Astrocyte (in vitro differentiated cells and primary cell): ENCODE data around the gene NLRP10. TPM values are rescaled to one million over a fixed set of nuclear protein-coding genes. Genes with fewer than 3 reads are reported as not detected.

Experiments
- DNase-seq: peaks from one replicate; pipeline ENCODE4 v3.0.0-alpha.2; 2010; ENCODE audit warnings: low read depth
- FAIRE-seq: peaks from 2 replicates; lab custom pipeline; 2011; peaks lifted over from hg19 to GRCh38; lab: Jason Lieb, UNC
- H2AFZ ChIP-seq: 2 replicates; pipeline ENCODE4 v1.6.0; 2012; ENCODE audit warnings: low read depth, low read length, inconsistent platforms
- H3K27ac ChIP-seq: 2 replicates; pipeline ENCODE4 v1.5.1; 2011; ENCODE audit warnings: low read depth, low read length, inconsistent platforms
- H3K27me3 ChIP-seq: 2 replicates; pipeline ENCODE4 v1.6.0; 2011; ENCODE audit warnings: low read length, inconsistent platforms; ENCODE audit not compliant: insufficient read depth
- H3K36me3 ChIP-seq: 2 replicates; pipeline ENCODE4 v1.5.1; 2011; ENCODE audit warnings: low read length, inconsistent platforms; ENCODE audit not compliant: insufficient read depth
- H3K4me1 ChIP-seq: 2 replicates; pipeline ENCODE4 v1.5.1; 2011; ENCODE audit warnings: low read length, inconsistent platforms; ENCODE audit not compliant: insufficient read depth
- H3K4me2 ChIP-seq: 2 replicates; pipeline ENCODE4 v1.6.0; 2012; ENCODE audit warnings: low read length, inconsistent platforms
- H3K4me3 ChIP-seq: 2 replicates; pipeline ENCODE4 v1.5.1; 2011; ENCODE audit warnings: low read depth, mild to moderate bottlenecking, low read length, inconsistent platforms; ENCODE audit not compliant: insufficient read depth
- H3K79me2 ChIP-seq: 2 replicates; pipeline ENCODE4 v1.6.0; 2012; ENCODE audit warnings: mild to moderate bottlenecking, low read length, inconsistent platforms; ENCODE audit not compliant: insufficient read depth
- H3K9ac ChIP-seq: 2 replicates; pipeline ENCODE4 v1.6.0; 2012; ENCODE audit warnings: mild to moderate bottlenecking, low read length, inconsistent platforms
- H3K9me3 ChIP-seq: 2 replicates; pipeline ENCODE4 v1.5.1; 2012; ENCODE audit warnings: low read depth, mild to moderate bottlenecking, low read length, inconsistent platforms; ENCODE audit not compliant: insufficient read depth
- H4K20me1 ChIP-seq: 2 replicates; pipeline ENCODE4 v1.6.0; 2012; ENCODE audit warnings: low read length, inconsistent platforms; ENCODE audit not compliant: insufficient read depth
- H3K27ac Mint-ChIP-seq: one replicate; pipeline ENCODE4 v1.8.0; 2021; ENCODE audit warnings: mild to moderate bottlenecking, mixed read lengths; ENCODE audit not compliant: unreplicated experiment
- H3K27me3 Mint-ChIP-seq: one replicate; pipeline ENCODE4 v1.8.0; 2021; ENCODE audit warnings: low read depth, mixed read lengths; ENCODE audit not compliant: unreplicated experiment
- H3K36me3 Mint-ChIP-seq: one replicate; pipeline ENCODE4 v1.8.0; 2021; ENCODE audit warnings: low read depth, mixed read lengths; ENCODE audit not compliant: unreplicated experiment
- H3K4me1 Mint-ChIP-seq: one replicate; pipeline ENCODE4 v1.8.0; 2021; ENCODE audit warnings: low read depth, mixed read lengths; ENCODE audit not compliant: unreplicated experiment
- H3K4me3 Mint-ChIP-seq: one replicate; pipeline ENCODE4 v1.8.0; 2021; ENCODE audit warnings: mild to moderate bottlenecking, moderate library complexity, mixed read lengths; ENCODE audit not compliant: unreplicated experiment
- H3K9me3 Mint-ChIP-seq: one replicate; pipeline ENCODE4 v1.8.0; 2021; ENCODE audit warnings: mild to moderate bottlenecking, mixed read lengths; ENCODE audit not compliant: unreplicated experiment
- EZH2 ChIP-seq: IDR thresholded peaks from 2 replicates; pipeline ENCODE4 v1.6.1; 2012; ENCODE audit warnings: mild to moderate bottlenecking, low read length, inconsistent platforms; ENCODE audit not compliant: insufficient read depth
- total RNA-seq: library from RNA; stranded (reverse); gene quantifications from 2 replicates; pipeline ENCODE4 v1.2.1, GENCODE V29; 2021
- TF ChIP-seq, protein P1 (sequence below): IDR thresholded peaks from 2 replicates; pipeline ENCODE4 v1.5.1; 2011; ENCODE audit warnings: low read depth, mild to moderate bottlenecking, inconsistent platforms, low read length, moderate library complexity; ENCODE audit not compliant: insufficient read depth

Gene NLRP10
- total RNA-seq, 1 donor from 2014 or later: 3.1 TPM

DNA sequence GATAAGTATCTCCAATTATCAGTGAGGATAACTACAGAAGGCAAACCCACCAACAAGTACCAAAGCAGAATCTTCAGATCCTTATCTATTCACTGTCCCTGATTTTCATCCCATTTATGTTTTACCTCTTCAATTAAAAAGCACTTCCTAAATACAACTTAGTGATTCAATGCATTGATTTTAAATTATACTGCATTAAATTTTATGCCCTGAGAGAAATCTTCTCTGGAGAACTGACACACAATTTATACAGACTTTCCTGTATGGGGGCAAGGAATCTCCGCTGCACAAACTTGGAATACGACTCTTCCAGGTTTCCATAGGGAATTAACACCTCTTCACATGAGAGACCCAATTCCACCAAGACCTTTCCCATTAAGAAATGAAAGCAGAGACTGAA is 23.6 kb downstream of the NLRP10 start, which contains the start of gene OR10A3:
Gene OR10A3, minus strand, starts transcription at position 101 of the 400 bp plus-strand sequence. CDS start 2,188 bp downstream, outside the sequence.
- H4K20me1 ChIP-seq: no peaks in the 10 kb centered on the region
- Mint-ChIP-seq H3K9me3 (peaks cover 9% of the 10 kb centered on the region), H3K27ac (no peak within 1 kb of the TSS), H3K36me3 (no peaks in the 10 kb centered on the region), H3K4me1 (no peaks in the 10 kb centered on the region), H3K27me3 (no peaks in the 10 kb centered on the region), H3K4me3 (no peak within 1 kb of the TSS)
- TF ChIP-seq, protein P1, sequence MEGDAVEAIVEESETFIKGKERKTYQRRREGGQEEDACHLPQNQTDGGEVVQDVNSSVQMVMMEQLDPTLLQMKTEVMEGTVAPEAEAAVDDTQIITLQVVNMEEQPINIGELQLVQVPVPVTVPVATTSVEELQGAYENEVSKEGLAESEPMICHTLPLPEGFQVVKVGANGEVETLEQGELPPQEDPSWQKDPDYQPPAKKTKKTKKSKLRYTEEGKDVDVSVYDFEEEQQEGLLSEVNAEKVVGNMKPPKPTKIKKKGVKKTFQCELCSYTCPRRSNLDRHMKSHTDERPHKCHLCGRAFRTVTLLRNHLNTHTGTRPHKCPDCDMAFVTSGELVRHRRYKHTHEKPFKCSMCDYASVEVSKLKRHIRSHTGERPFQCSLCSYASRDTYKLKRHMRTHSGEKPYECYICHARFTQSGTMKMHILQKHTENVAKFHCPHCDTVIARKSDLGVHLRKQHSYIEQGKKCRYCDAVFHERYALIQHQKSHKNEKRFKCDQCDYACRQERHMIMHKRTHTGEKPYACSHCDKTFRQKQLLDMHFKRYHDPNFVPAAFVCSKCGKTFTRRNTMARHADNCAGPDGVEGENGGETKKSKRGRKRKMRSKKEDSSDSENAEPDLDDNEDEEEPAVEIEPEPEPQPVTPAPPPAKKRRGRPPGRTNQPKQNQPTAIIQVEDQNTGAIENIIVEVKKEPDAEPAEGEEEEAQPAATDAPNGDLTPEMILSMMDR: no peak
- no peak for TF ChIP-seq EZH2
- no peak within 1 kb of the TSS for H3K9ac ChIP-seq
- DNase-seq (no peak), FAIRE-seq (no peak)
- H3K27me3 ChIP-seq: no peaks in the 10 kb centered on the region
- H3K4me2 ChIP-seq: no peak within 1 kb of the TSS
- no peaks in the 10 kb centered on the region for H3K79me2 ChIP-seq
- H3K4me3 ChIP-seq: no peak within 1 kb of the TSS
- H3K36me3 ChIP-seq: no peaks in the 10 kb centered on the region
- no peak within 1 kb of the TSS for H3K27ac ChIP-seq
- H2AFZ ChIP-seq: no peak within 1 kb of the TSS
- H3K9me3 ChIP-seq: no peaks in the 10 kb centered on the region
- H3K4me1 ChIP-seq: no peaks in the 10 kb centered on the region

DNA sequence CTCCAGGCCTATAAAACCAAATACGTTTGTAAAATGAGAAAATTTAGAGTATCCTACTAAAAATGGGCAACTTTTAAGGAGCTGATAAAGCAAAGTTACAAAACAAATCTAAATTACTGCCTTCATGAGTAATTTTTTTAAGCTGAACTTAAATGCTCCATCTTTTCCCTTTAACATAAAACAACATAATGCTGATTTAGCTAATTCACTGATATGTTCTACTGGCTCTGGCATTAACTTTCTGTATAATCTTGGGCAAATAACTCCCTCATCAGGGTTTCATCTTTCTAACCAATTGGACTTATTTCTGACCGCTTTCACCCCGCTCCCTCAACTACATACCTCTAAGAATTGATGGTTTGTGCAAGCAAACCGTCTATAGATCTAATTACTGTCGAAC is 24.1 kb downstream of the NLRP10 start:
- DNase-seq (no peak), FAIRE-seq (no peak)
- no peaks in the 10 kb centered on the region for H3K36me3 ChIP-seq
- H3K9ac ChIP-seq: no peak overlapping the region
- no peak for TF ChIP-seq EZH2
- TF ChIP-seq, protein P1: no peak
- H3K4me2 ChIP-seq: no peak overlapping the region
- H3K27ac ChIP-seq: no peak overlapping the region
- Mint-ChIP-seq H3K4me3 (no peak overlapping the region), H3K4me1 (no peaks in the 10 kb centered on the region), H3K27me3 (no peaks in the 10 kb centered on the region), H3K9me3 (peaks cover 9% of the 10 kb centered on the region), H3K36me3 (no peaks in the 10 kb centered on the region), H3K27ac (no peak overlapping the region)
- no peaks in the 10 kb centered on the region for H3K4me1 ChIP-seq
- H3K27me3 ChIP-seq: no peaks in the 10 kb centered on the region
- no peaks in the 10 kb centered on the region for H3K9me3 ChIP-seq
- no peak overlapping the region for H3K4me3 ChIP-seq
- H3K79me2 ChIP-seq: no peaks in the 10 kb centered on the region
- H4K20me1 ChIP-seq: no peaks in the 10 kb centered on the region
- no peak overlapping the region for H2AFZ ChIP-seq

DNA sequence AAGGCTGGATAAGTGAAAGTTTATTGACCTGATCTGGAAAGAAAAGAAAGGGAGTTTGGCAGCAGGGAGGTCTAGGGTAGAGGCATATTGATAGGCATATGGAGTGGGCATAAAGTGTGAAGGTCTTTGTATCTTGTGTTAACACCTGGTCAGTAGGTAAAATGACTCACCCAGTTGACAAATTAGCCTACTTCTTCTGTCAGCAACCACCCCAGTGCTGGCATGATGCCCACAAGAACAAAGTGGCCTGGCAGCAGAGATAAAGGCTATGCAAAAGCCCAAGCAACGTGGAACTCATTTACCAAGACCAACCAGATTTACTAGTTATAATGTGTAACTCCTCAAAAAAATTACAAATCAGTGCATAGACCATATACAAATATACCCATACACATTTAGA is 28.6 kb downstream of the NLRP10 start:
- no peaks in the 10 kb centered on the region for H3K27me3 ChIP-seq
- Mint-ChIP-seq H3K4me1 (no peaks in the 10 kb centered on the region), H3K9me3 (peaks cover 5% of the 10 kb centered on the region), H3K27me3 (no peaks in the 10 kb centered on the region), H3K27ac (no peak overlapping the region), H3K36me3 (no peaks in the 10 kb centered on the region), H3K4me3 (no peak overlapping the region)
- no peak overlapping the region for H3K27ac ChIP-seq
- H3K36me3 ChIP-seq: no peaks in the 10 kb centered on the region
- no peaks in the 10 kb centered on the region for H3K4me1 ChIP-seq
- no peaks in the 10 kb centered on the region for H4K20me1 ChIP-seq
- FAIRE-seq: no peak
- H3K4me3 ChIP-seq: no peak overlapping the region
- no peak for DNase-seq
- H3K4me2 ChIP-seq: no peak overlapping the region
- no peak overlapping the region for H2AFZ ChIP-seq
- H3K79me2 ChIP-seq: no peaks in the 10 kb centered on the region
- TF ChIP-seq EZH2: no peak
- TF ChIP-seq, protein P1: no peak
- no peak overlapping the region for H3K9ac ChIP-seq
- H3K9me3 ChIP-seq: no peaks in the 10 kb centered on the region
